Right renal cortex interstitium (tissue), 3 donors: Measurements from ENCODE around the gene CMSS1. TPM values are rescaled to one million over a fixed set of nuclear protein-coding genes. Genes with fewer than 3 reads are reported as not detected.

Experiments
- DNase-seq, 3 donors: peaks; one replicate each; pipeline ENCODE4 v3.0.0-alpha.2; 2013; ENCODE audit warnings: low read depth in 3 of 3, low spot score in 2 of 3
- polyA plus RNA-seq, 3 donors: library from polyadenylated mRNA; unstranded; fragments of 120-200 nt; gene quantifications; one replicate each; pipeline ENCODE4 v1.2.1, GENCODE V29; 2013; ENCODE audit not compliant: insufficient read length in 3 of 3

Gene CMSS1
- polyA plus RNA-seq, 3 donors, result 39.7 to 48.9 (median 46.4) TPM

- DNase-seq, result no peak
Measured at GRCh38 chr3:99954914-99955644, 137.4 kb downstream of the CMSS1 start.

- no peak for DNase-seq
Measured at GRCh38 chr3:99955773-99956562, 138.3 kb downstream of the CMSS1 start.

GRCh38 chr3:99957151-99957796 lies 139.6 kb downstream of the CMSS1 start:
- no peak for DNase-seq

GRCh38 chr3:99958222-99958912 lies 140.7 kb downstream of the CMSS1 start:
- DNase-seq, result no peak

GRCh38 chr3:99960123-99960878 lies 142.6 kb downstream of the CMSS1 start:
- no peak for DNase-seq

GRCh38 chr3:99960941-99961340 lies 143.3 kb downstream of the CMSS1 start:
- DNase-seq, result peak in 2 of 3 donors; percentile 50 to 55

- DNase-seq, result no peak
Measured at GRCh38 chr3:99961756-99962515, 144.3 kb downstream of the CMSS1 start.

GRCh38 chr3:99962703-99963102 lies 145.0 kb downstream of the CMSS1 start:
- DNase-seq, result no peak

- DNase-seq, result no peak
Measured at GRCh38 chr3:99965077-99965476, 147.4 kb downstream of the CMSS1 start.

- no peak for DNase-seq
Measured at GRCh38 chr3:99965681-99966408, 148.2 kb downstream of the CMSS1 start.

GRCh38 chr3:99966662-99967416 lies 149.2 kb downstream of the CMSS1 start:
- no peak for DNase-seq

GRCh38 chr3:99967796-99968195 lies 150.1 kb downstream of the CMSS1 start:
- DNase-seq, result no peak

- no peak for DNase-seq
Measured at GRCh38 chr3:99969136-99969535, 151.5 kb downstream of the CMSS1 start.

GRCh38 chr3:99970198-99970597 lies 152.5 kb downstream of the CMSS1 start:
- no peak for DNase-seq

GRCh38 chr3:99971761-99972160 lies 154.1 kb downstream of the CMSS1 start:
- no peak for DNase-seq

- DNase-seq, result no peak
Measured at GRCh38 chr3:99972380-99973104, 154.9 kb downstream of the CMSS1 start.

GRCh38 chr3:99974989-99975388 lies 157.3 kb downstream of the CMSS1 start:
- no peak for DNase-seq
